CD4-positive, alpha-beta T cell (primary cell): ENCODE results near the gene ARMC3. TPM values are rescaled to one million over a fixed set of nuclear protein-coding genes. Genes with fewer than 3 reads are reported as not detected.
"Not testable (repeated sequence)": the region's sequence is repeated elsewhere in the genome, so short reads cannot be mapped to it uniquely, and the experiment has no call there.

Experiments
- ATAC-seq: fragments of 200-7000 bp; cut with Tn5 transposase; one replicate; pipeline ENCODE4 v1.10.0; 2022; ENCODE audit warnings: mild to moderate bottlenecking; ENCODE audit not compliant: poor library complexity
- CTCF ChIA-PET: fragments of 350-600 bp; sonication (Branson Sonifier 250); formaldehyde crosslinking; loops from one replicate; lab custom pipeline; 2021; ENCODE audit warnings: antibody characterized with exemption, inconsistent platforms; lab: Charles Lee
- POLR2A ChIA-PET: fragments of 350-600 bp; sonication (Branson Sonifier 250); formaldehyde crosslinking; loops from one replicate; lab custom pipeline; 2021; ENCODE audit warnings: antibody characterized with exemption, inconsistent platforms; lab: Charles Lee
- DNase-seq, 14 experiments: peaks; one replicate each; pipeline ENCODE4 v3.0.0-alpha.2; 2013 to 2020; ENCODE audit warnings: mixed read lengths in 2 of 14
- H3K27ac ChIP-seq, 2 donors: one replicate each; pipeline versions ENCODE4 v1.5.1 to v1.7.0; 2013; ENCODE audit warnings: low read length in 2 of 2, low read depth in 1 of 2, mild to moderate bottlenecking in 1 of 2
- H3K27me3 ChIP-seq, 2 experiments: 1 replicate in 1 of 2; 2 replicates in 1 of 2; pipeline versions ENCODE4 v1.6.1 to v1.7.0; 2013; ENCODE audit warnings: low read length in 2 of 2, control low read depth in 1 of 2, mild to moderate bottlenecking in 1 of 2, moderate library complexity in 1 of 2; ENCODE audit not compliant: insufficient read depth in 2 of 2, control insufficient read depth in 1 of 2
- H3K36me3 ChIP-seq: one replicate; pipeline ENCODE4 v1.6.1; 2013; ENCODE audit warnings: low read length, control low read depth; ENCODE audit not compliant: insufficient read depth
- H3K4me1 ChIP-seq: one replicate; pipeline ENCODE4 v1.6.1; 2013; ENCODE audit warnings: low read length, control low read depth; ENCODE audit not compliant: insufficient read depth
- H3K4me3 ChIP-seq: one replicate; pipeline ENCODE4 v1.5.1; 2013; ENCODE audit warnings: mild to moderate bottlenecking, low read length, moderate library complexity
- H3K9me3 ChIP-seq, 2 experiments: 1 replicate in 1 of 2; 2 replicates in 1 of 2; pipeline versions ENCODE4 v1.6.1 to v1.7.0; 2013; ENCODE audit warnings: low read length in 2 of 2, mild to moderate bottlenecking in 2 of 2, control low read depth in 1 of 2, moderate library complexity in 1 of 2; ENCODE audit not compliant: control insufficient read depth in 1 of 2, insufficient read depth in 1 of 2
- H3K27ac Mint-ChIP-seq: one replicate; pipeline ENCODE4 v1.8.0; 2020; ENCODE audit warnings: mixed read lengths
- H3K27me3 Mint-ChIP-seq: one replicate; pipeline ENCODE4 v1.8.0; 2021; ENCODE audit warnings: mixed read lengths
- H3K36me3 Mint-ChIP-seq: one replicate; pipeline ENCODE4 v1.8.0; 2021; ENCODE audit warnings: low read depth, mixed read lengths
- H3K4me1 Mint-ChIP-seq: one replicate; pipeline ENCODE4 v1.8.0; 2021; ENCODE audit warnings: low read depth, mixed read lengths
- H3K4me3 Mint-ChIP-seq: one replicate; pipeline ENCODE4 v1.8.0; 2020; ENCODE audit warnings: mild to moderate bottlenecking, mixed read lengths
- H3K9me3 Mint-ChIP-seq: one replicate; pipeline ENCODE4 v1.8.0; 2020; ENCODE audit warnings: mixed read lengths
- intact Hi-C, 2 experiments: fragments of 100-400 bp; cut with DNase I in 1 of 2; cut with micrococcal nuclease in 1 of 2; formaldehyde crosslinking; loops; one replicate each; pipeline versions ENCODE4 v1.15.1 to v1.9.0; 2023 to 2025; cut with DNase I, micrococcal nuclease
- total RNA-seq, 174 experiments: library from RNA in 2 of 174; stranded (reverse) in 2 of 174; gene quantifications; one replicate each; pipeline ENCODE4 v1.2.3 and lab custom pipeline; 2021 to 2026
- TF ChIP-seq, protein P1 (sequence below): fragments of 200-600 bp; IDR thresholded peaks from one replicate; pipeline ENCODE4 v1.8.0; 2022; ENCODE audit warnings: antibody characterized with exemption, mild to moderate bottlenecking

ARMC3 gene
- total RNA-seq, 2 experiments from 2014 or later: not detected

GRCh38 chr10:23067337-23067736 lies 139.5 kb downstream of the ARMC3 start:
- intact Hi-C loops: loop anchor here in 1 of 2 experiments (10.0 kb wide), 2 partner anchors 493 to 1573 kb away; no protein-coding TSS in a partner anchor

GRCh38 chr10:23067939-23068775 lies 140.3 kb downstream of the ARMC3 start:
- no peaks in the 10 kb centered on the region for H3K36me3 Mint-ChIP-seq
- intact Hi-C loops: loop anchor here (1.0 to 10.0 kb wide), 6 partner anchors 493 to 1573 kb away; no protein-coding TSS in a partner anchor
- H3K4me1 ChIP-seq: peaks cover 3% of the 10 kb centered on the region
- no peaks in the 10 kb centered on the region for H3K36me3 ChIP-seq
- ATAC-seq (peak; percentile 59), DNase-seq (peak; percentile 44 to 81 (median 56))
- H3K4me3 ChIP-seq: no peak overlapping the region
- CTCF ChIA-PET: no interaction called here
- H3K9me3 Mint-ChIP-seq: no peaks in the 10 kb centered on the region
- no peak overlapping the region for H3K27ac ChIP-seq
- H3K27me3 Mint-ChIP-seq: peaks cover 19% of the 10 kb centered on the region
- POLR2A ChIA-PET: no interaction called here
- H3K27me3 ChIP-seq: no peaks in the 10 kb centered on the region
- TF ChIP-seq, protein P1, sequence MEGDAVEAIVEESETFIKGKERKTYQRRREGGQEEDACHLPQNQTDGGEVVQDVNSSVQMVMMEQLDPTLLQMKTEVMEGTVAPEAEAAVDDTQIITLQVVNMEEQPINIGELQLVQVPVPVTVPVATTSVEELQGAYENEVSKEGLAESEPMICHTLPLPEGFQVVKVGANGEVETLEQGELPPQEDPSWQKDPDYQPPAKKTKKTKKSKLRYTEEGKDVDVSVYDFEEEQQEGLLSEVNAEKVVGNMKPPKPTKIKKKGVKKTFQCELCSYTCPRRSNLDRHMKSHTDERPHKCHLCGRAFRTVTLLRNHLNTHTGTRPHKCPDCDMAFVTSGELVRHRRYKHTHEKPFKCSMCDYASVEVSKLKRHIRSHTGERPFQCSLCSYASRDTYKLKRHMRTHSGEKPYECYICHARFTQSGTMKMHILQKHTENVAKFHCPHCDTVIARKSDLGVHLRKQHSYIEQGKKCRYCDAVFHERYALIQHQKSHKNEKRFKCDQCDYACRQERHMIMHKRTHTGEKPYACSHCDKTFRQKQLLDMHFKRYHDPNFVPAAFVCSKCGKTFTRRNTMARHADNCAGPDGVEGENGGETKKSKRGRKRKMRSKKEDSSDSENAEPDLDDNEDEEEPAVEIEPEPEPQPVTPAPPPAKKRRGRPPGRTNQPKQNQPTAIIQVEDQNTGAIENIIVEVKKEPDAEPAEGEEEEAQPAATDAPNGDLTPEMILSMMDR: peak; percentile 89
- H3K4me1 Mint-ChIP-seq: peaks cover 5% of the 10 kb centered on the region
- H3K4me3 Mint-ChIP-seq: no peak overlapping the region
- no peak overlapping the region for H3K27ac Mint-ChIP-seq
- H3K9me3 ChIP-seq: no peaks in the 10 kb centered on the region

More at GRCh38 chr10:23067337-23067736, 139.5 kb downstream of the ARMC3 start:
- TF ChIP-seq, protein P1: no peak
- Mint-ChIP-seq H3K27ac (no peak overlapping the region), H3K27me3 (peaks cover 19% of the 10 kb centered on the region), H3K4me1 (peaks cover 5% of the 10 kb centered on the region), H3K4me3 (no peak overlapping the region), H3K36me3 (no peaks in the 10 kb centered on the region), H3K9me3 (no peaks in the 10 kb centered on the region)
- CTCF ChIA-PET: no interaction called here
- ATAC-seq (no peak), DNase-seq (no peak)
- Histone ChIP-seq H3K27me3 (no peaks in the 10 kb centered on the region), H3K9me3 (no peaks in the 10 kb centered on the region), H3K4me3 (no peak overlapping the region), H3K27ac (no peak overlapping the region), H3K36me3 (no peaks in the 10 kb centered on the region), H3K4me1 (peaks cover 3% of the 10 kb centered on the region)
- POLR2A ChIA-PET: no interaction called here

DNA sequence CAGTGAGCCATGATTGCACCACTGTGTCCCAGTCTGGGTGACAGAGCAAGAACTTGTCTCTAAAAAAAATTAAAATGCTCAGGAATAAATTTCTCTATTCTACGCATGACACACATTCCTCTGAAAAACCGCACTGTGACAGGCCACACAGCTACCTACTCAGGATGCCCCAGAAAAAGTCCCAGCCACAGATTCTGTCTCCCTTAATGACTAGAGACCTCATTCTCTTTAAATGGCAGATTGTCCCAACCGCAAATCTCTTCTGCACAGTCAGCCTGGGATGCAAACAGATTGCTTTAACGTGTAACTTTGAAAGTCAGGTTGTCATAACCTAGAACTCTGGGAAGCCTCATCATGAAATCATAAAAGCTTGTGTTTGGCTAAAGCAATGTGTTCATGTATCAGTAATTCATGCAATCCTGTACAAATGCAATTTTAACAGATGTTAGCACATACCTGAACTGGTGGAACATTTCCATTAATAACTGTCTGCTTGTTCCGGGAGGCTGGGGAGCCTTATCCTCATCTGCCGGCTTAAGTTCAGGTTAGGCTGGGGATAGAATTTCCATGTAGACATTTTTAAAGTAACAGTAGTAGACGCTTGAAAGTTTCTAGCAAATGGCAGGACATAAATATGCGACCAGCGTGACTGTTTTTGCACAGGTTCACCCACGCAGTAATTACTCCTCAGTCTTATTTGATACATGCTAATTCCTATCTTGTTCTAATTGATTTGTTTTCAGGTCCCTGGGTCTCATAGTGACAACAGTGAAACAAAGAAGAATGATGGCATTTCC lies 141.4 kb downstream of the ARMC3 start:
- Histone ChIP-seq H3K9me3 (no peaks in the 10 kb centered on the region), H3K4me3 (no peak overlapping the region), H3K27ac (no peak overlapping the region), H3K36me3 (no peaks in the 10 kb centered on the region), H3K27me3 (no peaks in the 10 kb centered on the region), H3K4me1 (peaks cover 3% of the 10 kb centered on the region)
- H3K27me3 Mint-ChIP-seq: peaks cover 13% of the 10 kb centered on the region
- ChIA-PET CTCF (no interaction called here), POLR2A (no interaction called here)
- ATAC-seq (no peak), DNase-seq (no peak)
- intact Hi-C loops: loop anchor here (2.0 to 10.0 kb wide), 4 partner anchors 494 to 1574 kb away; no protein-coding TSS in a partner anchor
- H3K4me3 Mint-ChIP-seq: no peak overlapping the region
- TF ChIP-seq, protein P1: no peak
- peaks cover 5% of the 10 kb centered on the region for H3K4me1 Mint-ChIP-seq
- no peak overlapping the region for H3K27ac Mint-ChIP-seq
- no peaks in the 10 kb centered on the region for H3K36me3 Mint-ChIP-seq
- no peaks in the 10 kb centered on the region for H3K9me3 Mint-ChIP-seq

DNA sequence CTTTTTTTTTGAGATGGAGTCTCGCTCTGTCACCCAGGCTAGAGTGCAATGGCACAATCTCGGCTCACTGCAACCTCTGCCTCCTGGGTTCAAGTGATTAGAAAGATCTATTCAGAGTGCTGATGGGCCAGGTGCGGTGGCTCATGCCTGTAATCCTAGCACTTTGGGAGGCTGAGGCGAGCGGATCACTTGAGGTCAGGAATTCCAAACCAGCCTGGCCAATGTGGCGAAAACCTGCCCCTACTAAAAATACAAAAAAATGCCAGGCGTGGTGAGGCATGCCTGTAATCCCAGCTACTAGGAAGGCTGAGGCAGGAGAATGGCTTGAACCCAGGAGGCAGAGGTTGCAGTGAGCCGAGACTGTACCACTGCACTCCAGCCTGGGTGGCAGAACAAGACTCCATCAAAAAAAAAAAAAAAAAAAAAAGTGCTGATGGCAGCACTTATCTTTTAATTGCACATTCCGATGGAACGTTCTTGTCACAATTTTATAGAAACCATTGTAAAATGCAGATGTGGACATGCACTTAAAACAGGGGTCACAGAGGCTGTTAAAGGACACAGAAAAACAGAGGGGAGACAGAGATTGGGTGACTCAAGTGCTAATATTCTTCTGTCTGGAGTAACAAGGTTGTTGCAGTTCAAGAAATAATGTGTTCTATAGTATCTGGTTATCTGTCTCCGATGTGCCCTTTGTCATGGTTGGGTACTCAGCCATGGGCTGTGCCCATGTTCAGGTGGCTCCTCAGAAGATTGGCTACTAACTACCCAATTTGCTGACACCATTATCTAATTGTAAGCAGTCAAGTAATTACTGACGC lies 142.4 kb downstream of the ARMC3 start:
- H3K4me3 Mint-ChIP-seq, H3K36me3 Mint-ChIP-seq, H3K9me3 Mint-ChIP-seq, H3K27me3 ChIP-seq, H3K4me1 Mint-ChIP-seq, DNase-seq, ATAC-seq, H3K27ac Mint-ChIP-seq, H3K27ac ChIP-seq, H3K36me3 ChIP-seq, H3K4me3 ChIP-seq, POLR2A ChIA-PET, H3K4me1 ChIP-seq, H3K9me3 ChIP-seq, intact Hi-C loops: not testable (repeated sequence)
- CTCF ChIA-PET: interaction anchor here (0.7 kb wide), 1 partner anchor 22 kb away, joined by 3 read pairs; no protein-coding TSS in a partner anchor
- H3K27me3 Mint-ChIP-seq: peaks cover 23% of the 10 kb centered on the region
